ENCODE results near the gene PLIN4.

PLIN4 gene

DNA sequence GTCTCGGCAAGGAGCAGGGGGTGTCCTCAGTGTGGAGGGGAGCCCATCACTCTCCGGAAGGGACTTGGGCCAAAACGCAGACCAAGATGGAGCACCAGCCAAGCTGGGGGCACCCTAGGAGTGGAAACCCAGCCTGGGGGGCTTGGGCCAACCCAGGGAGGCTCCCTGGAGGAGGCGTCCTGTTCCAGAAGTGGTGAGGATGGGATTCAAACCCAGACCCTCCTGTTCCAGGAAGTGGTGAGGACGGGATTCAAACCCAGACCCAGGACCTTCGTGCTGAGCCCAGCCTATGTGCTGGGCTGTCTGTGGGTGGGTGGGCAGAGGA is 848 bp upstream of the PLIN4 start:
- no peaks in the 10 kb centered on the region for H3K9me3 ChIP-seq (ENCODE audit: control insufficient read depth, low read depth, low read length)
- H3K4me3 ChIP-seq (ENCODE audit: low read length): no peak overlapping the region
- peaks cover 34% of the 10 kb centered on the region for H3K27me3 ChIP-seq (ENCODE audit: control insufficient read depth, insufficient read depth, low read length)
- no peak overlapping the region for H3K9ac ChIP-seq (ENCODE audit: low read length)
- H3K36me3 ChIP-seq (ENCODE audit: control insufficient read depth, low read depth, low read length): no peaks in the 10 kb centered on the region
- H3K27ac ChIP-seq (ENCODE audit: low read length): no peak overlapping the region
- no peaks in the 10 kb centered on the region for H3K4me1 ChIP-seq (ENCODE audit: control insufficient read depth, low read depth, low read length)

DNA sequence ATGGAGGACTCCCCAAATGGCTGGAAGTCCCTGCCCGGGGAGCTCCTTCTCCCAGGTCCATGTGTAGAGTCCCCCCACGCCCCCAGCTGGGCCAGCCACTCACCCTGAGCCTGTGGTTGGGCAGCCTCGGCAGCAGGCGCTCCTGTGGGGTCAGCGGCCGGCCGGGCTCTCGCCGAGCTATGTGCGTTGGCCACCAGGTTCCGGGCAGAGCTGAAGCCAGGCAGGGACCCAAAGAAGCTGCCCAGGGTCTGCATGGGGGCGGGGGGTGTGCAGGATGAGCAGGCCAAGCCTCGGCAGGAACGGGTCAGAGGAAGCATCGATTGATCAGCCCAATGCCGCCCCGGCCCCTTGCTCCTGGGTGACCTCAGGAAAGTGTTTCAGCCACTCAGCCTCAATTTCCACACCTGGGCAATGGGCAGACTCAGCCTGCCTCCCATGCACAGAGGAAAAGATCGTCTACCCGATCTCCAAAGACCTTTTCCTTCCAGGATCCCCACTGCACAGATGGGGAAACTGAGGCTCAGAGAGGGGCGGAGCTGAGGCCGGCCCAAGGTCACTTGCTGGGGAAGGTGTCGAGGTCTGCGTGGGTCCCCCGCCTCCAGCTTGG is 732 bp downstream of the PLIN4 start:
- peaks cover 48% of the 10 kb centered on the region for H3K27me3 ChIP-seq (ENCODE audit: control insufficient read depth, insufficient read depth, low read length)
- no peak overlapping the region for H3K9ac ChIP-seq (ENCODE audit: low read length)
- H3K9me3 ChIP-seq (ENCODE audit: control insufficient read depth, low read depth, low read length): no peaks in the 10 kb centered on the region
- H3K36me3 ChIP-seq (ENCODE audit: control insufficient read depth, low read depth, low read length): no peaks in the 10 kb centered on the region
- H3K4me3 ChIP-seq (ENCODE audit: low read length): no peak overlapping the region
- no peaks in the 10 kb centered on the region for H3K4me1 ChIP-seq (ENCODE audit: control insufficient read depth, low read depth, low read length)
- no peak overlapping the region for H3K27ac ChIP-seq (ENCODE audit: low read length)

DNA sequence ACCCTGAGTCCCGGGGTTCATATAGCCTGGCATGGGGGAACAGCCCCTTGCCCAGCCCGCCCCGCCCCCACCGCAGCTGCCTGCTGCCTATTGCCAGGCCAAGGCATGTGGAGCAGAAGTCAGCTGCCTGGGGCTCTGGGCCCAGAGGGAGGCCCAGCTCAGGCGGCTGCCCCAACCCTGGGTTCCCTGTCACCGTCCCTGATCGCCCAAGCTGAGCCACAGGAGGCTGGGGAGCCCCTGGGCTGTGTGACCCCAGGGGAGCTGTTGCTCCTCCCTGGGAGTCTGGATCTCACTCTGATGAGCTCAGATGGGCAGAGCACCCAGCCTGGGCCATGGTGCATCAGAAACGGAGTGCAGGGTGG is 1.4 kb downstream of the PLIN4 start:
- no peaks in the 10 kb centered on the region for H3K9me3 ChIP-seq (ENCODE audit: control insufficient read depth, low read depth, low read length)
- H3K36me3 ChIP-seq (ENCODE audit: control insufficient read depth, low read depth, low read length): no peaks in the 10 kb centered on the region
- H3K4me1 ChIP-seq (ENCODE audit: control insufficient read depth, low read depth, low read length): no peaks in the 10 kb centered on the region
- H3K27ac ChIP-seq (ENCODE audit: low read length): no peak overlapping the region
- no peak overlapping the region for H3K9ac ChIP-seq (ENCODE audit: low read length)
- H3K27me3 ChIP-seq (ENCODE audit: control insufficient read depth, insufficient read depth, low read length): peaks cover 55% of the 10 kb centered on the region
- H3K4me3 ChIP-seq (ENCODE audit: low read length): no peak overlapping the region

GRCh38 chr19:4516199-4516938 is 1.9 kb downstream of the PLIN4 start:
- H3K27ac ChIP-seq (ENCODE audit: low read length): no peak overlapping the region
- no peak overlapping the region for H3K9ac ChIP-seq (ENCODE audit: low read length)
- no peaks in the 10 kb centered on the region for H3K4me1 ChIP-seq (ENCODE audit: control insufficient read depth, low read depth, low read length)
- no peak overlapping the region for H3K4me3 ChIP-seq (ENCODE audit: low read length)
- H3K36me3 ChIP-seq (ENCODE audit: control insufficient read depth, low read depth, low read length): no peaks in the 10 kb centered on the region
- H3K9me3 ChIP-seq (ENCODE audit: control insufficient read depth, low read depth, low read length): no peaks in the 10 kb centered on the region
- H3K27me3 ChIP-seq (ENCODE audit: control insufficient read depth, insufficient read depth, low read length): peaks cover 55% of the 10 kb centered on the region

DNA sequence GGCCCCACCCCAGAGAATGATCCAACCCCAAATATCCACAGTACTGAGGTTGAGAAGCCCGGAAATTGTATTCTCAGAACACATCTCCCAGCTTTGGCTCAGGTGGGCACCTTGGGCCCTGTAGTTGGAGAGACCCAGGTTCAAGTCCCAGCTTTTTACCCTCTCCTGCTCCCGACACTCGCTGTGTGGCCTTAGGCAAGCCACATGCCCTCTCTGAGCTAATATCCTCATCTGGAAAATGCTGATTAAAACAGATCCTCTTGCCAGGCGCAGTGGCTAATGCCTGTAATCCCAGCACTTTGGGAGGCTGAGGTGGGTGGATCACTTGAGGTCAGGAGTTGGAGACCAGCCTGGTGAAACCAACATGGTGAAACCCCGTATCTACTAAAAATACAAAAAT is 2.6 kb downstream of the PLIN4 start:
- no peak overlapping the region for H3K9ac ChIP-seq (ENCODE audit: low read length)
- H3K4me1 ChIP-seq (ENCODE audit: control insufficient read depth, low read depth, low read length): no peaks in the 10 kb centered on the region
- H3K27ac ChIP-seq (ENCODE audit: low read length): no peak overlapping the region
- no peak overlapping the region for H3K4me3 ChIP-seq (ENCODE audit: low read length)
- H3K27me3 ChIP-seq (ENCODE audit: control insufficient read depth, insufficient read depth, low read length): peaks cover 57% of the 10 kb centered on the region
- H3K9me3 ChIP-seq (ENCODE audit: control insufficient read depth, low read depth, low read length): no peaks in the 10 kb centered on the region
- no peaks in the 10 kb centered on the region for H3K36me3 ChIP-seq (ENCODE audit: control insufficient read depth, low read depth, low read length)

DNA sequence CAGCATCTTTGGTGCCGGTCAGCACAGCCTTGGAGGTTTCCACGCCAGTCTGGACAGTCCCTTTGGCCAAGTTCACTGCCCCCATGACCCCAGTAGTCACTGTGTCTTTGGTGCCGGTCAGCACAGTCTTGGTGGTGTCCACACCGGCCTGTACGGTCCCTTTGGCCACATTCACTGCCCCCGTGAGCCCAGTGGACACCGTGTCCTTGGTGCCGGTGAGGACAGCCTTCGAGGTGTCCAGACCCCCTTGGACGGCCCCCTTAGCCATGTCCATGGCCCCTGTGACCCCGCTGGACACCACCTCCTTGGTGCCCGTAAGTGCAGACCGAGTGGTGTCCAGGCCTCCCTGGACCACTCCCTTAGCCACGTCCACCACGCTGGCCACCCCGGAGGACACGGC is 5.0 kb downstream of the PLIN4 start:
- no peaks in the 10 kb centered on the region for H3K36me3 ChIP-seq (ENCODE audit: control insufficient read depth, low read depth, low read length)
- no peaks in the 10 kb centered on the region for H3K9me3 ChIP-seq (ENCODE audit: control insufficient read depth, low read depth, low read length)
- peaks cover 52% of the 10 kb centered on the region for H3K27me3 ChIP-seq (ENCODE audit: control insufficient read depth, insufficient read depth, low read length)
- no peaks in the 10 kb centered on the region for H3K4me1 ChIP-seq (ENCODE audit: control insufficient read depth, low read depth, low read length)
- H3K27ac ChIP-seq (ENCODE audit: low read length): no peak overlapping the region
- no peak overlapping the region for H3K9ac ChIP-seq (ENCODE audit: low read length)
- H3K4me3 ChIP-seq (ENCODE audit: low read length): no peak overlapping the region

DNA sequence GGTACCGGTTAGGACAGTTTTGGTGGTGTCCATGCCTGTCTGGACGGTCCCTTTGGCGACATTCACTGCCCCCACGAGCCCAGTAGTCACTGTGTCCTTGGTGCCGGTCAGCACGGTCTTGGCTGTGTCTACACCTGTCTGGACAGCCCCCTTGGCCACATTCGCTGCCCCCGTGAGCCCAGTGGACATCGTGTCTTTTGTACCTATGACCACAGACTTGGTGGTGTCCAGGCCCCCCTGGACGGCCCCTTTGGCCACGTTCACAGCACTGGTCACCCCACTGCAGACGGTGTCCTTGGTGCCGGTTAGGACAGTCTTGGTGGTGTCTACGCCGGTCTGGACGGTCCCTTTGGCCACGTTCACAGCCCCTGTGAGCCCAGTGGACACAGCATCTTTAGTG is 6.2 kb downstream of the PLIN4 start:
- Histone ChIP-seq H3K27me3 (ENCODE audit: control insufficient read depth, insufficient read depth, low read length) (peaks cover 52% of the 10 kb centered on the region), H3K9ac (ENCODE audit: low read length) (no peak overlapping the region), H3K4me3 (ENCODE audit: low read length) (no peak overlapping the region)

GRCh38 chr19:4511300-4512054 is 6.8 kb downstream of the PLIN4 start:
- H3K36me3 ChIP-seq (ENCODE audit: control insufficient read depth, low read depth, low read length): no peaks in the 10 kb centered on the region
- H3K4me3 ChIP-seq (ENCODE audit: low read length): no peak overlapping the region
- no peak overlapping the region for H3K9ac ChIP-seq (ENCODE audit: low read length)
- peaks cover 52% of the 10 kb centered on the region for H3K27me3 ChIP-seq (ENCODE audit: control insufficient read depth, insufficient read depth, low read length)
- no peak overlapping the region for H3K27ac ChIP-seq (ENCODE audit: low read length)
- no peaks in the 10 kb centered on the region for H3K9me3 ChIP-seq (ENCODE audit: control insufficient read depth, low read depth, low read length)
- no peaks in the 10 kb centered on the region for H3K4me1 ChIP-seq (ENCODE audit: control insufficient read depth, low read depth, low read length)

More for the DNA sequence above, 6.2 kb downstream of the PLIN4 start:
- Histone ChIP-seq H3K36me3 (ENCODE audit: control insufficient read depth, low read depth, low read length) (no peaks in the 10 kb centered on the region), H3K27ac (ENCODE audit: low read length) (no peak overlapping the region), H3K9me3 (ENCODE audit: control insufficient read depth, low read depth, low read length) (no peaks in the 10 kb centered on the region), H3K4me1 (ENCODE audit: control insufficient read depth, low read depth, low read length) (no peaks in the 10 kb centered on the region)

DNA sequence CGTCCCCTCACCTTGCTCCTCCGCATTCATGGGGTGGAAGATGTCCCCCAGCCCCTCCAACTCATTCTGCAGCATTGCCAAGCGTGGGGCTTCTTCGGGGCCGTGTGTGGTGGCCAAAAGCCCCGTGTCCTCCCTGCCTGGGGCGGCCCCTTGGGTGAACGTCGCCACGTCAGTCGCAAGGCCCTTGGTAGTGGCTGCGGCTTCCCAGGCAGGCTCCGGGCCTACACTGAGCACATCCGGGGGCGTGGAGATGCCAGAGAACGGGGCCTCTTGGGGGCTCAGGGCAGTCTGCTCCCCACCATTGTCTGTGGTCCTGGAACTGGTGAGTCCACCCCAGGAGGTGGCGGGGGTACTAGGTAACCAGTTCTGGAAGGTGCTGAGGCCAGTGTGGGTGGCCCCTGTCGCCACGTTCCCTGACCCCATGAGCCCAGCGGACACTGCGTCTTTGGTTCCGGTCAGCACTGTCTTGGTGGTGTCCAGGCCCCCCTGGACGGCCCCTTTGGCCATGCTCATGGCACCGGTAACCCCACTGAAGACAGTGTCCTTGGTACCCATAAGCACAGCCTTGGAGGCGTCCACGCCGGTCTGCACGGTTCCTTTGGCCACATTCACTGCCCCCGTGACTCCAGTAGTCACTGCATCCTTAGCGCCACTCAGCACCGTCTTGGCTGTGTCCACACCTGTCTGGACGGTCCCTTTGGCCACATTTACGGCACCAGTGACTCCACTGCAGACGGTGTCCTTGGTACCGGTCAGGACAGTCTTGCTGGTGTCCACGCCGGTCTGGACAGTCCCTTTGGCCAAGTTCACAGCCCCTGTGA is 7.6 kb downstream of the PLIN4 start:
- peaks cover 45% of the 10 kb centered on the region for H3K27me3 ChIP-seq (ENCODE audit: control insufficient read depth, insufficient read depth, low read length)
- no peak overlapping the region for H3K4me3 ChIP-seq (ENCODE audit: low read length)
- H3K27ac ChIP-seq (ENCODE audit: low read length): no peak overlapping the region
- no peak overlapping the region for H3K9ac ChIP-seq (ENCODE audit: low read length)
- no peaks in the 10 kb centered on the region for H3K4me1 ChIP-seq (ENCODE audit: control insufficient read depth, low read depth, low read length)
- H3K36me3 ChIP-seq (ENCODE audit: control insufficient read depth, low read depth, low read length): no peaks in the 10 kb centered on the region
- H3K9me3 ChIP-seq (ENCODE audit: control insufficient read depth, low read depth, low read length): no peaks in the 10 kb centered on the region

DNA sequence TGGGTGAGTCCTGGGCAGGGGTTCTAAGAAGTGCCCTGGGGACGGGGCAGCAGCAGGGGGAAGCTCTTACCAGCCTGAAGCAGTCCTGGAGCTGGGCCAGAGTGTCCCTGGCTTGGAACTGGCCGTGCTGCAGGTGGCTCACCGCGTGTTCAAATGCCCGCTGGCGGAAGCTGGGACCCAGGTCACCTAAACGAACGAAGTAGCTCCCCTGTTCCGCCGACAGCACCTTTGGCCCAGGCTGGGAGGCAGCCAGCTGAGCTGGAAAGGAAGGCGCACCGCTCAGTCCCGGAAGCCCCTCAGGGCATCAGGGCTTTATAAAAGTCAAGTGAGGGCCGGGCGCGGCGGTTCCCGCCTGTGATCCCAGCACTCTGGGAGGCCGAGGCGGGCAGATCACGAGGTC is 9.6 kb downstream of the PLIN4 start:
- no peaks in the 10 kb centered on the region for H3K4me1 ChIP-seq (ENCODE audit: control insufficient read depth, low read depth, low read length)
- H3K4me3 ChIP-seq (ENCODE audit: low read length): no peak overlapping the region
- H3K9ac ChIP-seq (ENCODE audit: low read length): no peak overlapping the region
- H3K27me3 ChIP-seq (ENCODE audit: control insufficient read depth, insufficient read depth, low read length): peaks cover 33% of the 10 kb centered on the region
- H3K9me3 ChIP-seq (ENCODE audit: control insufficient read depth, low read depth, low read length): no peaks in the 10 kb centered on the region
- peaks cover 3% of the 10 kb centered on the region for H3K36me3 ChIP-seq (ENCODE audit: control insufficient read depth, low read depth, low read length)
- H3K27ac ChIP-seq (ENCODE audit: low read length): no peak overlapping the region

GRCh38 chr19:4507804-4508203 is 10.5 kb downstream of the PLIN4 start:
- H3K9ac ChIP-seq (ENCODE audit: low read length): no peak overlapping the region
- H3K27me3 ChIP-seq (ENCODE audit: control insufficient read depth, insufficient read depth, low read length): peaks cover 25% of the 10 kb centered on the region
- peaks cover 5% of the 10 kb centered on the region for H3K36me3 ChIP-seq (ENCODE audit: control insufficient read depth, low read depth, low read length)
- no peaks in the 10 kb centered on the region for H3K4me1 ChIP-seq (ENCODE audit: control insufficient read depth, low read depth, low read length)
- no peak overlapping the region for H3K27ac ChIP-seq (ENCODE audit: low read length)
- H3K9me3 ChIP-seq (ENCODE audit: control insufficient read depth, low read depth, low read length): no peaks in the 10 kb centered on the region
- H3K4me3 ChIP-seq (ENCODE audit: low read length): no peak overlapping the region
